Hepatic stellate cell (primary cell): ENCODE data around the gene ANKMY1.

Experiments
- DNase-seq: peaks from one replicate; pipeline ENCODE4 v3.0.0; 2011; ENCODE audit warnings: low spot score

The ANKMY1 gene

GRCh38 chr2:240594511-240595380 is 37.0 kb upstream of the ANKMY1 start:
- DNase-seq = no peak

DNA sequence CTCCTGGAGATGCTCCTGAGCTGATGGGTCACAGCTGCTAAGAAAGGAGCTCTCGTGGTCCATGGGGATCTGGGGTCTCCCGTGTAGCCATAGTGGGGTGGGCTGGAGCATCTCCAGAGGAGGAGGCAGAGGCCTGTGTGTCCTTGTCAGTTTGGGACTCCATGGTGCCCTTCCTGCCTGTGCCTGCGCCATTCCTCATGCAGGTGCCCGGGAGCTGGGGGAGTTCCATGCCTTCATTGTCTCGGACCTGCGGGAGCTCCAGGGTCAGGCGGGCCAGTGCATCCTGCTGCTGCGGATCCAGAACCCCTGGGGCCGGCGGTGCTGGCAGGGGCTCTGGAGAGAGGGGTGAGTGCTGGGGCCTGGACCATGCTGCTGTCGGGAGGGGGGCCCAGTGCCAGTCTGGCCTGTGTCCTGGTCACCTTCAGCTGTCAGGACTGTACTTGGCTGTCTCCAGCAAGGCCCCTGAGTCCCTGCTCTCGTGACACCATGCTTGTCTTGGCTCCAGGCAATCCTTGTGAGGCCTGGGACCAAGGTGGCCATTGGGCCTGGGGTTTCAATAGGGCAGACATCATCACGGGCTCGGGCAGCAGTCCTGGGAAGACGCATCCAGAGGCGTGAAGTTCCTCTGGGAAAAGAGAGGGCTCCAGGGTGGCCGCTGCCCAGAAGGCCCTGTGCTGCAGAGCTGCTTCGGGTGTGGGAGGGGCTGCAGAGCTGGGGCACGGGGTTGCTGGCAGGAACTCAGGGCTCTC is 36.1 kb upstream of the ANKMY1 start:
- DNase-seq = no peak

- no peak for DNase-seq
These were observed 35.4 kb upstream of the ANKMY1 start for GRCh38 chr2:240593026-240593702.

DNA sequence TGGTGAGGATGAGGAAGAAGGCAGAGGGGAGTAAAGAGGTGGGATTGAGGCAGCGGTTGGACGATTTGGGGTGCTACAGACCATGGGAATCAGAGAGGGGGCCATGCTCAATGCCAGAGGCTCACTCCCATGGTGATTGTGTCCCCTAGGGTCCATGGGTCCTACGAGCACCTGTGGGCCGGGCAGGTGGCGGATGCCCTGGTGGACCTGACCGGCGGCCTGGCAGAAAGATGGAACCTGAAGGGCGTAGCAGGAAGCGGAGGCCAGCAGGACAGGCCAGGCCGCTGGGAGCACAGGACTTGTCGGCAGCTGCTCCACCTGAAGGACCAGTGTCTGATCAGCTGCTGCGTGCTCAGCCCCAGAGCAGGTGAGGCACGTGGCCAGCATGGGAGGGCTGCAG is 34.0 kb upstream of the ANKMY1 start:
- no peak for DNase-seq

DNA sequence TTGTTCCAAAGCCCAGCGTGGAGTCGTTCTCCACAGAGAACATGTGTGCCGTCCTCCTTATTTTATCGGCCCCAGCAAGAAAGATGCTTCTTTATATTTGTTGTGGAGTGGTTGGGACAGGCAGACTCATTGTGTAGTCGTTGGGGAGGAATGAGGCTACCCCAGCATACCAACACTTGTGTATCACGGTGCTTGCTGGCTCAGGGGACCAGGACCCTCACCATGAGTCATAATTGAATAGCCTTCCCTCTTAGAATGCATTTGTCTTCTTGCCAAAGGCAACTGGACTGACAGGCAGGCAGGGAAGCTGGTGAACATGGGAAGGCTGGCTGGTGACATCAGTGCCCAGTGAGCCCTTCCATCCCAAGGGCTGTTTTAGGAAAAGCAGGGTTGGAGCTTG is 33.4 kb upstream of the ANKMY1 start:
- no peak for DNase-seq

DNA sequence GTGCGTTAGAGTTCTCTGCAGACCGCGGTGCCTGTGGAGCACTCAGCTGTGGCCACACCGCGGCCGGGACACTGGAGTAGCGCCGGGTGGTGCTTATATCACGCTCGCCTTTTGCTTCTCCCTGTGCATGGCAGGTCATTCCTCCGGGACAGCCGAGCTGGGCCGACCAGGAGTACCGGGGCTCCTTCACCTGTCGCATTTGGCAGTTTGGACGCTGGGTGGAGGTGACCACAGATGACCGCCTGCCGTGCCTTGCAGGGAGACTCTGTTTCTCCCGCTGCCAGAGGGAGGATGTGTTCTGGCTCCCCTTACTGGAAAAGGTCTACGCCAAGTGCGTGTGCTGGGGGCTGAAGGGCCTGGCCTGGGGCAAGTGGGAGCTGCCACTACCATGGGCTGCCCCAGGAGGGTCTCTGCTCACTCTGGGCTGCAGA is 32.9 kb upstream of the ANKMY1 start:
- DNase-seq = no peak

DNA sequence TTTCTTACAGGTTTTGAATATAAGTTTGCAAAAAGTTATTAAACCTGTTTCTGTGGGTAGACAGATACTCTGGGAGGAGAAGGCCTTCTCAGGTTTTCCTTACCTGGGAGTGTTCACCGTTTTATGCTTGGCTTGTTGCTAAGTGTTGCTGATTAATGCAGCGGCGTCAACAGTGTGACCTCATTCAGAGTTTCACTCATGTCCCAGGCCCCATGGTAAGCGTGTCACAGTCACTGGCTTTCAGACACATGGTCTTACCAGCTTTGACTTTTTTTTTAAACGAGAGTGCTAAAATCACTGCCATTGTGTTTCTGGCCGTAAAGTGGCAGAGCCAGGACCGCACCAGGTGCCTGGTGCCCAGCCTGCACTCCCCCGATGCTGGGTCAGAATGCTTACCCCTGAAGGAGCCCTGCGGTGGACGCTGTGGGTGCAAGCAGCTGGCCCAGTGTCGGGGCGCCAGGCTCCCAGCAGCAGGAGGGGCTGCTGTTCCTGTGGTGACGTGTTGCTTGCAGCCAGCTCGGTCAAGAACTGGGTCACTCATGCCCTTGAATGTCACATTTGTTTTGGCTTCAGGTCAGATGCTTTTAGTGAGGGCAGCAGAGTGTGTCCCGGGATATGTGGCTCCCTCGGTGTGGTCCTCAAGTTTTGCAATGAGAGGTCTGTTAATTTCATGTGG is 32.2 kb upstream of the ANKMY1 start:
- DNase-seq = no peak

GRCh38 chr2:240589375-240589774 is 31.6 kb upstream of the ANKMY1 start:
- DNase-seq = no peak

GRCh38 chr2:240588669-240589068 is 30.9 kb upstream of the ANKMY1 start:
- DNase-seq = no peak

GRCh38 chr2:240588006-240588655 is 30.3 kb upstream of the ANKMY1 start:
- no peak for DNase-seq

DNA sequence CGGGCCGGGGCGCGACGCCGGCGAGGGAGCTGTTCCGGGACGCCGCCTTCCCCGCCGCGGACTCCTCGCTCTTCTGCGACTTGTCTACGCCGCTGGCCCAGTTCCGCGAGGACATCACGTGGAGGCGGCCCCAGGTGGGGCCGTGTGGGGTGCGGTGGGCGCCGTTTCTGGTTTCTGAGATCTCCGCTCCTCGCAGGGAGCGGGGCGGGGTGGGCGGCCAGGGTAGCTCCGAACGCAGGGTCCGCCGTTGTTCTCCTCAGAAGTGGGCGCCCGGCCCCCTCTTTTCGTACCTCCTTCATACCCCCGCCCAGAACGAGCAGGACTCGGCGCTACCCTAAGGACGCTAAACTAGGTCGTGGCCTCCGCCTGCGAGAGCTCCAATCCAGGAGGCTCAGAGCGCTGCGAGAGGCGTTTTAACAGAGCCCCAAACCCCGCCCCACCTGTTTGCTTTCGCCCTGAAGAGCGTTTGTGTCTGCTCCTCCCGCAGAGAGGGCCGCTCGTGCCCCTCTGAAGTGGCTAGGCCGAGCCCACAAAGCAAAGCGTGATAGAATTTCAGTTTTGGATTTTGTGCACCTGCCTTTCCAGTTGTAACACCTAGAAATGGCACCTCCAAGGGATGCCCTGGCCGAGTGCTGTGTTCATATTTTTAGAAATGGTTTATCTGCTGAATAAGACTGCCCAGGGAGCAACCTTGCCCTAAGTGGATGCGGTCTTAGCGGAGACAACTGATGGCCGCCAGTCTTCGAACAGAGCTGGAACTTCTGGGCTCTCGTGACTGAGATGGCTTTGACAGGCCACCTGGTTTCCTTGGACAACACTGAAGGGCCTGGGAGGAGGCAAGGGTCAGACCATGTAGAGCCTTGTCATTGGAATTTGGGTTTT is 29.4 kb upstream of the ANKMY1 start:
- DNase-seq = peak; percentile 46

DNA sequence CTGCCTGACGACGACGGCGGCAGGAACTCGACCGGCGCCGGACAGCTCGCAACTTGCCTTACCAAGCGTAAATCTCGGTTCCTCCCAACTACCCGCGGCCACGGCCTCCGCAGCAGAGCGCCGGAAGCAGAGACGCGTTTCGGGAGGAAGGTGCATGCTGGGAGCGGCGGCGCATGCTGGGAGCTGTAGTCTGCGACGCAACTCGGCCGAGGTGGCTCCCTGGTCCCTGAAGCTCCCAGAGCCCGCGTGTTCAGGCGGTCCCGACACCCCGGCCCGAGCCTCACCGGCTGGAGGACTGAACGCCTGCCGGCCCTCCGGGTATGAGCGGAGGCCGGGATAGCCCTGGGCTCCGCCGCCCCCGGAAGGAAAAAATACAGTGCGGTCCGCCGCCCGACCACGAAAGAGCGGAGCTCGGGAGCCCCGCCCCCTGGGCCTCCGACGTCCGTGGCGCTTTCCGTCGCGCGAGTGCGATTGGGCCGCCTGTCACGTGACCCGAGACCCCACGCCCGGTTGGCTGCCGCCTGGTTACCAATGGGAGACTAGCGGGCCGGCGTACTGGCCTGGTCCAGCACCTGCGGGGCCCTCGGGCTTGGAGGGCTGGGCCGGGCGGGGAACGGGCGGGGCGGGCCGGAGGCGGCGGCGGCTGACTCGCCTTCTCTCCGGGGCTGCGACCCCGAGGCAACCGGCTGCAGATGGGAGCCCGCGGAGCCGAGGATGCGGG is 28.6 kb upstream of the ANKMY1 start, which contains the start of gene CAPN10:
Gene CAPN10 (plus strand): TSS at position 537 of the 721 bp plus-strand sequence. CDS start 178 bp downstream, at position 715.
- DNase-seq = peak; percentile 99

DNA sequence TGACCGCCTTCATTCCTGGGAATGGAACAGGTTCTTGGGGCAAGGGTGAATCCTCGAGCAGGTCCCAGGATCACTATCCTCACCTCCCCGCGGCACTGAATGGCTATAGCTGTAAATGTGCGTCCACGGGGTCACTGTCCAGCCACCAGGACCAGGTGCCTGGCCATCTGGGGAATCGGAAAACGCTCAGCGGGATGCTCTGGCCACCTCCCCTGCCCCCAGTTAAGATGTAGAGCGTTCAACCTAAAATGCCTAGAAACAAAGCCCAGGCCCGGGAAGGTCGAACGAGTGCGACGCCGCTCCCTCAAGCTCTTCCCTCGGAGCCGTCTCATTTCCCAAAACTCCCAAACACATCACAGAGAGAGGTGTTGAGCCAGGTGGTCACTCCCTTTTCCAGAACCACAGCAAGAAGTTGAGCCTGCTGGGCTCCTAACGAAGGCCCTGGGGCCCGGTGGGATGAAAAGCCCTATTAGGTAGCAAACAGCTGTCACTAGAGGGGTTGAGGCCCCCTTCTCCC is 28.0 kb upstream of the ANKMY1 start:
- no peak for DNase-seq

GRCh38 chr2:240585101-240585500 is 27.3 kb upstream of the ANKMY1 start:
- no peak for DNase-seq

GRCh38 chr2:240584486-240585031 is 26.8 kb upstream of the ANKMY1 start:
- DNase-seq = no peak

DNA sequence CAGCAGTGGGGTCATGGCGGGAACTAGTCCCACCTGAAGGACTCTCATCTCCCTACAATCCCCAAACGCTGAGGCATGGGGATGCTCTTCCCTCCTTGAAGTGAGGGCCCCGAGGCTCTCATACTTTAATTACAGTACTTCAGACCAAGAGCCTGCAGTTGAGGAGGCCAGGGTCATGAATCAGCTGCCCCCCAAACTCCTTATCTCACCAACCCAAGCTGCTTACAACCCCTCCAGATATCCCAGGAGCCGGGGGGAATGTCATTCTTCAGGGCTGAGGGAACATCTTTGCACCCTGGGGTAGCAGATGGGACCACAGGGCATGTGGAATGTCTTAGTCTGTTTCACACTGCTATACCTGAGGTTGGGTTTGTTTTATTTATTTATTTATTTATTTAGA is 26.0 kb upstream of the ANKMY1 start:
- no peak for DNase-seq

- DNase-seq = no peak
These were observed 25.0 kb upstream of the ANKMY1 start for GRCh38 chr2:240582781-240583180.

- DNase-seq = no peak
These were observed 24.0 kb upstream of the ANKMY1 start for GRCh38 chr2:240581811-240582210.
